NCI-H2107 (cell line): ENCODE results near the gene EPS15.

ENCODE experiments used
- DNase-seq: peaks from one replicate; lab custom pipeline; 2025; lab: John Stamatoyannopoulos, UW

EPS15 gene

GRCh38 chr1:51314974-51315373 lies 204.1 kb downstream of the EPS15 start:
- DNase-seq = no peak

DNA sequence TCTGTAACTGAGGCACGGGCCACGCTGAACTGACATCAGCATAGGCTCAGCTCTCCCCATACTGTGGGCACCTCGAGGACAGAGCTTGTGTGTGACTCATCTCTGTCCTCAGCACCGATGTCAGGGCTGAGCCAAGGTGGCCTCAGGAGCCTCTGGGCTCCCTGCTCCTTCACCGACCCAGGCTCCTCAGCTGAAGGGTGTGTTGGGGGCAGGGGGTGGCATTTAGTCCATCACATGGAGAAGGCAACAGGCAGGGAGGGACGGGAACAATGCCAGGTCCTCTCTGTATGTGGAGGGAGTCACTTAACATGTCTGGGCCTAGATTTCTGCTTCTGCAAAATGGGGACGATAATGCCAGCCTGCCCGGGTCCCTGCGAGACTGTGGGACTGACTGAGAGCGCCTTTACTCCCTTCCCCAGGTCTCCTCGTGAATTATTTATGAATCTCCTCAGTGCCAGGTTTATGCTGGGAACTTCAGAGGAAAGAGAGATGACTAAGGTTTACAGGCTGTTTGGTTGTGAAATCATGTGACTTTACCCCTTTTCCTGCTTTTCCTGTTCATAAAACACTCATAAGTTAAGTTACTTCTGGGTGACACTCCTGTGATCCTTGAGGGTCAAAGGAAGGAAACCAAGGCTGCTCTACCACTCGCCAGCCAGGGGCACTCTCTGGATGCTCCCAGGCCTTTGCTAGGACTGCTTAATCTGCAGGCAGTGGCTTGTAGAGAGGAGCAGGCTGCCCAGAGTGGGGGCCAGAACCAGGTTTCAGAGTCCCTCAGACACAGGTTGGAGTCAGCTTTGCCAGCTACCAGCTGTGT lies 204.9 kb downstream of the EPS15 start:
- no peak for DNase-seq

DNA sequence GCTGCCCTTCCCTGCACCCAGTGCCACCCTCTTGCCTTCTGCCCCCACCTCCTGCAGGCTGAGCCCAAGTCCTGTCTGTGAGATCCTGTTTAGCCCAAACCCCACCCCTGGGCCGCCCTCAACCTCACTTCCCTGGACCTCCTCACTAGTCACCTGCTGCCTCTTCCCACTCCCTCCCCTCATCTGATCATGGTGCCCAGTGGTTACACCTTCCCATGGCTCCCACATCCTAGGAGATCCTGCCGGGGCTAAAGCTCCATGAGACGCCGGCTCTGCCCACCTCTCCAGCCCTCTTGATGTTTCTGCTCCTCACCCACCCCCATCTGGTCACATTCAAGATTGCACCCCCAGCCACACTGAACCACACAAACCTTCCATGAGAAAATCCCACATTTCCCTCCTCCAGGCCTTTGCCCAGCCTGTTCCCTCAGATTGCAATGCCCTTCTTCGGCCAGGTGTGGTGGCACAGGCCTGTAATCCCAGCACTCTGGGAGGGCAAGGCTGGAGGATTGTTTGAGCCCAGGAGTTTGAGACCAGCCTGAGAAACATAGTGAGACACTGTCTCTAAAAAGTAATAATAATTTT lies 205.7 kb downstream of the EPS15 start:
- no peak for DNase-seq

GRCh38 chr1:51312718-51313117 lies 206.3 kb downstream of the EPS15 start:
- DNase-seq = no peak

DNA sequence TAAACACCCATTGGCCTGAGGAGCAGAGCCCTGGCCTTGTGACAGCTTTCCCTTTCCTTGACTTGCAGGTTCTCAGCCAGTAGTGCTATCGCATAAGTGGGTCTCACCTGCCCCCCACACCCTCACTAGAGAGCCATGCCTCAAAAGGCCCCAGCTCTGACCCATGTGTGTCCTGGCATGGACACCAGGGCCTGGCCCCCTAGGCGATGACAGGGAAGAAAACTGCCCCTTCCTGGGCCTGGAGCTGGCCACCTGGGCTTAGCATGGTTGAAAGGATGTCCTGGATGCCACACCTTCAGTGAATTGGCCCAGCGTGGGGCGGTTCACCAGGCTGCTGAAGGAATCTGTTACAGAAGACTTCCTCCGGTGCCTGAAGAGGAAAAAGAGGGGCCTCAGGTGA lies 207.2 kb downstream of the EPS15 start:
- no peak for DNase-seq

DNA sequence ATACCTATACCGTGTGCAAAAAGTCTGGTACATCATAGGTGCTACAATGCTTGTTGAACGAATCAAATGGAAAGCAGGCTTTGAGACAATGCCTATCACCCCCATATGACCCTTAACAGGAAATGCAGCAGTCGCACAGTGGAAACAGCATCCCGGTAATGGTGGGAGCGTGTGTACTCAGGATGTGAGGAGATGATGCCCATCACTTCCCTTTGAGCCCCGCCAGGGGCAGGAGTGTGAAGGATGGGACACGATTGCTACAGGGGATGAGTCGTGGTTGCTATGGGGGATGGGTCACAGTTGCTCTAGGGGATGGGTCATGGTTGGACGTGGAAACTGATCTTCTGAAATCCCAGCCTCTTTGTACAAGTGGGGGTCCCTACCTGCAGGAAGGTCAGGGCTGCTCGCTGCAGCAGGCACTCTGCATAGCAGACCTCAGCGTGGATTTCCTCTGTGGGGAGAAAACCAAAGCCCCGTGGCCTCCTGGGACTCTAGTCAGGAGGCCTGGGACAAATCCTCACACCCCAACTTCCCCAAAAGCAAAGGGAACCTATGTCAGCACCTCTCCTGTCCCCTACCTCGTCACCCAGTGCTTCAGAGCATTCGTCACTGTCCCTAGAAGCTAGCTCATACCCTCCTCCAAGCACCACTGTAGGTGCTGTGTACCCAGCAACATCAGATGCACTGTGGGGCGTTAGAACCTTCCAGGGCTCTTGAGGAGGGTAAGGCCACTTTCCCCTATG lies 208.0 kb downstream of the EPS15 start:
- DNase-seq = no peak

GRCh38 chr1:51309291-51309690 lies 209.8 kb downstream of the EPS15 start:
- no peak for DNase-seq

DNA sequence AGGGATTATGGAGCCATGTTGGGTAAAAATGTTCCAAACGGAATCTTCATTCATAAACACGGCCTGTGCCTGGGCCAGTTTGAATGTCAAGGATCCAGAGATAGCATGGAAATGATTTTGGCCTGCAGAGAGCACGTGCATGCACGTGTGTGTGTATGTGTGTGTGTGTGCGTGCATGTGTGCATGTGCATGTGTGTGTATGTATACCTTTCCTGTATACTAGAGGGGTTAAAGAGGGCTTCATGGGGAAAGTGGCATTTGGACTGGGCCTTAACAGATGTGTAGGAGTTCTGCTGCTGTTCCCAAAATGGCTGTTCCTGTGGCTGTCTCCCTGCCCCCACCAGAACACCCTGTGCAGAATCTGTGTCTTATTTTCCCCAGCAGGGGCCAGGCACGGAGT lies 210.4 kb downstream of the EPS15 start:
- DNase-seq = no peak

DNA sequence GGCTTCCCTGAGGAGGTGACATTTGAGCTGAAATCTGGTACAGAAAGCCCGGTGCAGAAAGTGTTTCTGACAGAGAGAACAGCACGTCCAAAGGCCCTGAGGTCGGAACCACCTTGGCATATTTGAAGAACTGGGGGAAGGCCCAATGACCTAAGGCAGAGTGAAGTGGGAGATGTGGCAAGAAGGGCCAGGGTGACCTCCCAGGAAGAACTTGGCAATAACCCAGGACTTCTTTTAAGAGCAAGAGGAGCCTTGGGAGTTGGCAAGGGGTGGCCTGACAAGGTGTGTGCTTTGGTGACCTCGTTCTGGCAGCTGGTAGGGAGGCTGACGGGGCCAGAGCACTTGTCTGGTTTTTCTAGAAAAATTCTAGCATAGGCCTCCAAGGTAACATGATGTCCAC lies 212.1 kb downstream of the EPS15 start:
- DNase-seq = no peak

DNA sequence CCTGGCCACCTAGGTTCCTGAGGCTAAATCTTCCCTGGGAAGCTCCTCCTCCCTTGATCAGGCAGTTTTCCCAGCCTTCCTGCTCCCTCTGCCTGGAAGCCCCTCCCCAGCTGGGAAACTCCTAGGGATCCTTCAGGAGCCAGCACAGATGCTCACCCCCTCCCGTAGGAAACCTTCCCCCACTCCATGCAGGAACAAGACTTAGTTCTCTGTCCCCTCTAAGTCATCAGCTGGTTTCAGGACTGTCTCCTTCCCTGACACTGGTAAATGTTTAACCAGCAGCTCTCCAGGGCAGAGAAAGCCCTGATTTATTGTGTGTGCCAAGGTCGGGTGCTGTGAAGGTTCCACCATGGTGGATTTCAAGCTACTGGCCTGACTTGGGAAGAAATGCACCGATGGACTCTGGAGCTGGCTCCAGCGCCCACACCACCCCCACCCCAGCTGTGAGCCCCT lies 213.7 kb downstream of the EPS15 start:
- no peak for DNase-seq

DNA sequence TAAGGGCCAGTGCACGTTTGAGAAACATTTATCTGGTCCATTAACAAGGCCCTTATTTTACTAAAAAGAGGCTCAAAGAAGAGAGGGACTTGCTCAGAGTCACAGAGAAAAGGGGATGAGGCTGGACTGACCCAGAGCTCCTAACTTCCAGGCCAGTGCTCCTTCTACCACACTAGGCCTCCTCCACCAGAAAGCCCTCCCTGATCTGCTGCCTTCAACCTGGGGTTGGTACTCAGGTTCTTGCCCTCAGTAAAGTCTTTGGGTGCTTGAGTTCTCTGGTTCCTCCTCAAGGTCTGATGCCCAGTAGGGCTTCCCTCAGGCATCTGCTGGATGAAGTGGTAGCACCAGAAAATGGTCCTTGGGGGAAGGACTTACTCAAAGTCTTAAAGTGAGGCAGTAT lies 214.7 kb downstream of the EPS15 start:
- no peak for DNase-seq
